Cardiac fibroblast (primary cell): ENCODE results near the gene NAV1.

Experiments
- DNase-seq, 2 donors: peaks; one replicate each; pipeline versions ENCODE4 v3.0.0 to v3.0.0-alpha.2; 2010; ENCODE audit warnings: low read depth in 2 of 2
- H3K4me3 ChIP-seq, 2 donors: replicated peaks in 1 of 2; 1 replicate in 1 of 2; 2 replicates in 1 of 2; pipeline ENCODE4 v1.5.1; 2011; ENCODE audit warnings: low read depth in 2 of 2, low read length in 2 of 2, mild to moderate bottlenecking in 2 of 2, moderate library complexity in 1 of 2
- TF ChIP-seq, protein P1 (sequence below): IDR thresholded peaks from one replicate; pipeline ENCODE4 v1.5.1; 2011; ENCODE audit warnings: low read depth, mild to moderate bottlenecking, low read length, inconsistent platforms

The NAV1 gene

GRCh38 chr1:201586806-201587205 lies 47.9 kb downstream of the NAV1 start:
- no peak overlapping the region for H3K4me3 ChIP-seq
- no peak for DNase-seq
- TF ChIP-seq, protein P1, sequence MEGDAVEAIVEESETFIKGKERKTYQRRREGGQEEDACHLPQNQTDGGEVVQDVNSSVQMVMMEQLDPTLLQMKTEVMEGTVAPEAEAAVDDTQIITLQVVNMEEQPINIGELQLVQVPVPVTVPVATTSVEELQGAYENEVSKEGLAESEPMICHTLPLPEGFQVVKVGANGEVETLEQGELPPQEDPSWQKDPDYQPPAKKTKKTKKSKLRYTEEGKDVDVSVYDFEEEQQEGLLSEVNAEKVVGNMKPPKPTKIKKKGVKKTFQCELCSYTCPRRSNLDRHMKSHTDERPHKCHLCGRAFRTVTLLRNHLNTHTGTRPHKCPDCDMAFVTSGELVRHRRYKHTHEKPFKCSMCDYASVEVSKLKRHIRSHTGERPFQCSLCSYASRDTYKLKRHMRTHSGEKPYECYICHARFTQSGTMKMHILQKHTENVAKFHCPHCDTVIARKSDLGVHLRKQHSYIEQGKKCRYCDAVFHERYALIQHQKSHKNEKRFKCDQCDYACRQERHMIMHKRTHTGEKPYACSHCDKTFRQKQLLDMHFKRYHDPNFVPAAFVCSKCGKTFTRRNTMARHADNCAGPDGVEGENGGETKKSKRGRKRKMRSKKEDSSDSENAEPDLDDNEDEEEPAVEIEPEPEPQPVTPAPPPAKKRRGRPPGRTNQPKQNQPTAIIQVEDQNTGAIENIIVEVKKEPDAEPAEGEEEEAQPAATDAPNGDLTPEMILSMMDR: no peak

- H3K4me3 ChIP-seq: no peak overlapping the region
- TF ChIP-seq, protein P1: no peak
- DNase-seq: no peak
These were observed 48.8 kb downstream of the NAV1 start for GRCh38 chr1:201587729-201588128.
